ENCODE measurements around the gene C1R.

C1R gene

GRCh38 chr12:7106082-7106481, 13.8 kb upstream of the C1R start:
- H3K23ac ChIP-seq (ENCODE audit: low read length) = no peak overlapping the region
- H2AK5ac ChIP-seq (ENCODE audit: low read length) = no peak overlapping the region
- H3K4me2 ChIP-seq (ENCODE audit: low read length) = no peak overlapping the region
- no peak overlapping the region for H2BK15ac ChIP-seq (replicated peaks; ENCODE audit: low read depth)
- H4K8ac ChIP-seq (ENCODE audit: low read depth, low read length) = no peak overlapping the region
- no peak for DNase-seq
- H4K5ac ChIP-seq (ENCODE audit: low read length) = no peak overlapping the region
- H3K36me3 ChIP-seq (ENCODE audit: control insufficient read depth, insufficient read depth, low read length) = no peaks in the 10 kb centered on the region
- no peak overlapping the region for H2BK120ac ChIP-seq (ENCODE audit: low read depth, low read length)
- H3K4me3 ChIP-seq (ENCODE audit: low read length) = no peak overlapping the region
- H3K56ac ChIP-seq (ENCODE audit: low read length) = no peak overlapping the region
- H3K4me1 ChIP-seq (ENCODE audit: control insufficient read depth, low read depth, low read length) = no peaks in the 10 kb centered on the region
- no peak overlapping the region for H3K18ac ChIP-seq (ENCODE audit: low read length)
- H3K79me2 ChIP-seq (ENCODE audit: control insufficient read depth, insufficient read depth, low read length) = no peaks in the 10 kb centered on the region
- no peak overlapping the region for H3K4ac ChIP-seq (ENCODE audit: low read depth, low read length)
- H3K27me3 ChIP-seq (ENCODE audit: insufficient read depth, low read length, poor library complexity) = no peaks in the 10 kb centered on the region
- H3K27ac ChIP-seq (ENCODE audit: low read depth, low read length) = no peak overlapping the region
- peaks cover 2% of the 10 kb centered on the region for H3K79me1 ChIP-seq (ENCODE audit: low read length)
- H2BK5ac ChIP-seq (ENCODE audit: low read length) = no peak overlapping the region
- H3K9ac ChIP-seq (ENCODE audit: low read length) = no peak overlapping the region
- WGBS (ENCODE audit: extremely low coverage, insufficient coverage, low lambda C conversion rate) = no CpG with 5 or more reads among the region's 1 CpG

DNA sequence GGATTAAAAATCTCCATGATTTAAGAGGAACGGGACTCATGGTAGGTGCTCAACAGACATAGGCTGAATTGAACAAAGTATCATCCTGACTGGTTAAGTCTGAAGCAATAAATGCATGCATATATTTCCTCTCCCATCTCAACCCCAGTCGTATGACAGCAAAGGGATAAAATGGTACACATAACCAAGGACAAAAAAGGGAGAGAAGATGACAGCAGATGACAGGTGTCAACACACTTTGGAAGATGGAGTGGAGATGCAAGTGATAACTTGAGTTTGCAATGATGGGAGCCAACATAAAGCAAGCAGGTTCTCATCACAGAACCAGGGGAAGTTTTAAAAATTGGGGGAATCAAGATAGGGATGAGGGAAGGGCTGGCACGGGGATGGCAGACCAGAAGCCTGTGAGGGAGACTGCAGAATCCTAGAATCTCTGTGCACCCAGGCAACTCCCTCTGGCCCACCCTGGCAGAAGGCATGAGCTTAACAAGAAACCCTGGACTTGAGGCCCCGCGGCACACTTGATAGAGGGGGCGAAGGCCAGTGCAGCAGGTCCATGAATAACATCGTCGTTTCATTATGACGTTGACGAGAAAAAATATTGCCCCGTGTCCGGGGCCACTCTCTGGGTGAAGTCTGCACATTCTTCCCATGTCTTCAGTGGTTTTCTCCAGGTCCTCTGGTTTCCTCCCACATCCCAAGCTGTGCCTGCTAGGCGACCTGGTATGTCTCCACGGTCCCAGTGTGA, 11.8 kb upstream of the C1R start:
- Histone ChIP-seq H3K4ac (ENCODE audit: low read depth, low read length) (no peak overlapping the region), H4K5ac (ENCODE audit: low read length) (no peak overlapping the region), H2BK15ac (replicated peaks; ENCODE audit: low read depth) (no peak overlapping the region), H3K4me3 (ENCODE audit: low read length) (no peak overlapping the region), H3K4me2 (ENCODE audit: low read length) (no peak overlapping the region), H3K36me3 (ENCODE audit: control insufficient read depth, insufficient read depth, low read length) (no peaks in the 10 kb centered on the region), H3K79me2 (ENCODE audit: control insufficient read depth, insufficient read depth, low read length) (no peaks in the 10 kb centered on the region), H2BK5ac (ENCODE audit: low read length) (no peak overlapping the region), H2BK120ac (ENCODE audit: low read depth, low read length) (no peak overlapping the region), H3K56ac (ENCODE audit: low read length) (no peak overlapping the region), H3K27me3 (ENCODE audit: insufficient read depth, low read length, poor library complexity) (no peaks in the 10 kb centered on the region), H3K18ac (ENCODE audit: low read length) (no peak overlapping the region), H3K27ac (ENCODE audit: low read depth, low read length) (no peak overlapping the region), H3K23ac (ENCODE audit: low read length) (no peak overlapping the region), H3K9ac (ENCODE audit: low read length) (no peak overlapping the region), H4K8ac (ENCODE audit: low read depth, low read length) (no peak overlapping the region), H3K4me1 (ENCODE audit: control insufficient read depth, low read depth, low read length) (no peaks in the 10 kb centered on the region), H3K79me1 (ENCODE audit: low read length) (peaks cover 2% of the 10 kb centered on the region), H2AK5ac (ENCODE audit: low read length) (no peak overlapping the region)
- no CpG with 5 or more reads among the region's 14 CpGs for whole genome bisulfite sequencing (ENCODE audit: extremely low coverage, insufficient coverage, low lambda C conversion rate)
- no peak for DNase-seq

DNA sequence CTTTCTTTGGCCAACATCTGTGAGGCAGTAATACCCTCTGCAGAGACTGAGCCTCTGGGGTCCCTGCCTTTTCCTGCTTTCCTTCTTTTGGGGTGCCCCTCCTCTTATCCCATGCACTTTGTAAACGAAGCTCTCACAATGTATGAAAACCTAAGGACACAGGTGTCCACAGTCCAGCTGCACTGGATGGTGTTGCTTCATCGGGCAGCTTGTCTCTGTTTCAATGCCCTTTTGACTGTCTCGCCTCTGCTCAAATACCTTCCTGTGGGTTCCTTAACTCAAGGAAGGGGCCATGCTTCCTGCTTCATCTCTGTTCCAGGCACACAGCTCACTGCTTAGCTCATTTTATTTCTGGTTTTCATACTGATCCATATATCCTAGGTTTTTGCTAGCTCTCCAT, 10.3 kb upstream of the C1R start:
- no peak overlapping the region for H2BK120ac ChIP-seq (ENCODE audit: low read depth, low read length)
- no peaks in the 10 kb centered on the region for H3K79me2 ChIP-seq (ENCODE audit: control insufficient read depth, insufficient read depth, low read length)
- no peak overlapping the region for H3K27ac ChIP-seq (ENCODE audit: low read depth, low read length)
- H3K4me3 ChIP-seq (ENCODE audit: low read length) = no peak overlapping the region
- no peaks in the 10 kb centered on the region for H3K36me3 ChIP-seq (ENCODE audit: control insufficient read depth, insufficient read depth, low read length)
- no peak for DNase-seq
- no peak overlapping the region for H3K4ac ChIP-seq (ENCODE audit: low read depth, low read length)
- H3K56ac ChIP-seq (ENCODE audit: low read length) = no peak overlapping the region
- H4K5ac ChIP-seq (ENCODE audit: low read length) = no peak overlapping the region
- H3K79me1 ChIP-seq (ENCODE audit: low read length) = peaks cover 2% of the 10 kb centered on the region
- WGBS (ENCODE audit: extremely low coverage, insufficient coverage, low lambda C conversion rate) = no CpG with 5 or more reads among the region's 3 CpGs
- no peak overlapping the region for H3K18ac ChIP-seq (ENCODE audit: low read length)
- H2BK5ac ChIP-seq (ENCODE audit: low read length) = no peak overlapping the region
- no peaks in the 10 kb centered on the region for H3K27me3 ChIP-seq (ENCODE audit: insufficient read depth, low read length, poor library complexity)
- no peak overlapping the region for H4K8ac ChIP-seq (ENCODE audit: low read depth, low read length)
- no peak overlapping the region for H3K23ac ChIP-seq (ENCODE audit: low read length)
- H3K9ac ChIP-seq (ENCODE audit: low read length) = no peak overlapping the region
- no peak overlapping the region for H2AK5ac ChIP-seq (ENCODE audit: low read length)
- no peak overlapping the region for H3K4me2 ChIP-seq (ENCODE audit: low read length)
- H2BK15ac ChIP-seq (replicated peaks; ENCODE audit: low read depth) = no peak overlapping the region
- no peaks in the 10 kb centered on the region for H3K4me1 ChIP-seq (ENCODE audit: control insufficient read depth, low read depth, low read length)

- Histone ChIP-seq H2BK5ac (ENCODE audit: low read length) (no peak overlapping the region), H2AK5ac (ENCODE audit: low read length) (no peak overlapping the region), H3K18ac (ENCODE audit: low read length) (no peak overlapping the region), H3K9ac (ENCODE audit: low read length) (no peak overlapping the region), H4K5ac (ENCODE audit: low read length) (no peak overlapping the region), H3K27me3 (ENCODE audit: insufficient read depth, low read length, poor library complexity) (no peaks in the 10 kb centered on the region), H3K4ac (ENCODE audit: low read depth, low read length) (no peak overlapping the region), H3K56ac (ENCODE audit: low read length) (no peak overlapping the region), H3K36me3 (ENCODE audit: control insufficient read depth, insufficient read depth, low read length) (no peaks in the 10 kb centered on the region), H3K23ac (ENCODE audit: low read length) (no peak overlapping the region), H3K4me1 (ENCODE audit: control insufficient read depth, low read depth, low read length) (no peaks in the 10 kb centered on the region), H2BK120ac (ENCODE audit: low read depth, low read length) (no peak overlapping the region), H3K27ac (ENCODE audit: low read depth, low read length) (no peak overlapping the region), H3K4me3 (ENCODE audit: low read length) (no peak overlapping the region), H3K4me2 (ENCODE audit: low read length) (no peak overlapping the region), H2BK15ac (replicated peaks; ENCODE audit: low read depth) (no peak overlapping the region), H3K79me2 (ENCODE audit: control insufficient read depth, insufficient read depth, low read length) (no peaks in the 10 kb centered on the region), H3K79me1 (ENCODE audit: low read length) (peaks cover 2% of the 10 kb centered on the region), H4K8ac (ENCODE audit: low read depth, low read length) (no peak overlapping the region)
- DNase-seq = no peak
- no CpG with 5 or more reads among the region's 10 CpGs for WGBS (ENCODE audit: extremely low coverage, insufficient coverage, low lambda C conversion rate)
These were observed 9.5 kb upstream of the C1R start for GRCh38 chr12:7101694-7102131.

GRCh38 chr12:7101047-7101693, 8.9 kb upstream of the C1R start:
- no peaks in the 10 kb centered on the region for H3K36me3 ChIP-seq (ENCODE audit: control insufficient read depth, insufficient read depth, low read length)
- no peak overlapping the region for H3K4me2 ChIP-seq (ENCODE audit: low read length)
- DNase-seq = no peak
- no peak overlapping the region for H3K4ac ChIP-seq (ENCODE audit: low read depth, low read length)
- no peak overlapping the region for H3K23ac ChIP-seq (ENCODE audit: low read length)
- no peak overlapping the region for H3K56ac ChIP-seq (ENCODE audit: low read length)
- H4K8ac ChIP-seq (ENCODE audit: low read depth, low read length) = no peak overlapping the region
- H3K27ac ChIP-seq (ENCODE audit: low read depth, low read length) = no peak overlapping the region
- no peak overlapping the region for H2BK15ac ChIP-seq (replicated peaks; ENCODE audit: low read depth)
- H3K27me3 ChIP-seq (ENCODE audit: insufficient read depth, low read length, poor library complexity) = no peaks in the 10 kb centered on the region
- no peak overlapping the region for H3K18ac ChIP-seq (ENCODE audit: low read length)
- H3K4me1 ChIP-seq (ENCODE audit: control insufficient read depth, low read depth, low read length) = no peaks in the 10 kb centered on the region
- no CpG with 5 or more reads among the region's 4 CpGs for WGBS (ENCODE audit: extremely low coverage, insufficient coverage, low lambda C conversion rate)
- no peaks in the 10 kb centered on the region for H3K79me1 ChIP-seq (ENCODE audit: low read length)
- no peak overlapping the region for H2AK5ac ChIP-seq (ENCODE audit: low read length)
- H2BK120ac ChIP-seq (ENCODE audit: low read depth, low read length) = no peak overlapping the region
- H3K4me3 ChIP-seq (ENCODE audit: low read length) = no peak overlapping the region
- no peak overlapping the region for H2BK5ac ChIP-seq (ENCODE audit: low read length)
- no peak overlapping the region for H3K9ac ChIP-seq (ENCODE audit: low read length)
- no peaks in the 10 kb centered on the region for H3K79me2 ChIP-seq (ENCODE audit: control insufficient read depth, insufficient read depth, low read length)
- H4K5ac ChIP-seq (ENCODE audit: low read length) = no peak overlapping the region
